Hepatocyte (in vitro differentiated cells): ENCODE results near the gene LRGUK.

Experiments used
- EZH2 ChIP-seq: fragments of 200-600 bp; sonication (generic); IDR thresholded peaks from 2 replicates; pipeline ENCODE4 v1.6.1; 2016; ENCODE audit warnings: antibody characterized with exemption, mild to moderate bottlenecking, borderline replicate concordance
- EZH2phosphoT487 ChIP-seq: fragments of 200-600 bp; sonication (generic); IDR thresholded peaks from one replicate; pipeline ENCODE4 v1.6.1; 2018; ENCODE audit warnings: antibody characterized with exemption, mild to moderate bottlenecking, low read depth, moderate library complexity; ENCODE audit not compliant: unreplicated experiment, severe bottlenecking
- TF ChIP-seq, protein P1 (sequence below): fragments of 200-600 bp; sonication (generic); IDR thresholded peaks from 2 replicates; pipeline ENCODE4 v1.5.1; 2016; ENCODE audit warnings: antibody characterized with exemption, mild to moderate bottlenecking; ENCODE audit not compliant: poor library complexity

DNA sequence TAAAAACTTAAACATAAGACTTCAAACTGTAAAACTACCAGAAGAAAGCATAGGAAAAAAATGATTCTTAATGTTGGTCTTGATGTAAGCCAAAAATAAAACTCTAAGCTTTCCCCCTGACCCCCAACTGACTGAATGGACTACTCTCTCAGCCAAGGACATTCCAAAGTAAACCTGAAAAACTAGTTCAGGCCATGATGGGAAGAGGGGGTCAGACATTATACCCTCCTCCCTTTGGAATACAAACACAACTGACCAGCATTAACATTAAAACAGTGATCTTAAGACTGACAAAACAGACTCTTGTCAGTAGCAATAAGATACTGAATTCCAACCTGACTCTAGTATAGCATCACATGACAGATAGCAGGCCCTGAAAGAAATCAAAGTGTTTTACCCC lies 13.5 kb upstream of the LRGUK start:
- TF ChIP-seq, protein P1, sequence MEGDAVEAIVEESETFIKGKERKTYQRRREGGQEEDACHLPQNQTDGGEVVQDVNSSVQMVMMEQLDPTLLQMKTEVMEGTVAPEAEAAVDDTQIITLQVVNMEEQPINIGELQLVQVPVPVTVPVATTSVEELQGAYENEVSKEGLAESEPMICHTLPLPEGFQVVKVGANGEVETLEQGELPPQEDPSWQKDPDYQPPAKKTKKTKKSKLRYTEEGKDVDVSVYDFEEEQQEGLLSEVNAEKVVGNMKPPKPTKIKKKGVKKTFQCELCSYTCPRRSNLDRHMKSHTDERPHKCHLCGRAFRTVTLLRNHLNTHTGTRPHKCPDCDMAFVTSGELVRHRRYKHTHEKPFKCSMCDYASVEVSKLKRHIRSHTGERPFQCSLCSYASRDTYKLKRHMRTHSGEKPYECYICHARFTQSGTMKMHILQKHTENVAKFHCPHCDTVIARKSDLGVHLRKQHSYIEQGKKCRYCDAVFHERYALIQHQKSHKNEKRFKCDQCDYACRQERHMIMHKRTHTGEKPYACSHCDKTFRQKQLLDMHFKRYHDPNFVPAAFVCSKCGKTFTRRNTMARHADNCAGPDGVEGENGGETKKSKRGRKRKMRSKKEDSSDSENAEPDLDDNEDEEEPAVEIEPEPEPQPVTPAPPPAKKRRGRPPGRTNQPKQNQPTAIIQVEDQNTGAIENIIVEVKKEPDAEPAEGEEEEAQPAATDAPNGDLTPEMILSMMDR: no peak
- TF ChIP-seq EZH2phosphoT487: no peak
- no peak for TF ChIP-seq EZH2
